GM18499 (cell line): ENCODE data around the gene POLR3K.
"Not testable (repeated sequence)": the region's sequence is repeated elsewhere in the genome, so short reads cannot be mapped to it uniquely, and the experiment has no call there.

Experiments used
- ATAC-seq: cut with Tn5 transposase; IDR thresholded peaks from one replicate; pipeline ENCODE4 v1.9.1; 2021; ENCODE audit warnings: moderate number of reproducible peaks; ENCODE audit not compliant: insufficient read depth, unreplicated experiment

POLR3K gene

DNA sequence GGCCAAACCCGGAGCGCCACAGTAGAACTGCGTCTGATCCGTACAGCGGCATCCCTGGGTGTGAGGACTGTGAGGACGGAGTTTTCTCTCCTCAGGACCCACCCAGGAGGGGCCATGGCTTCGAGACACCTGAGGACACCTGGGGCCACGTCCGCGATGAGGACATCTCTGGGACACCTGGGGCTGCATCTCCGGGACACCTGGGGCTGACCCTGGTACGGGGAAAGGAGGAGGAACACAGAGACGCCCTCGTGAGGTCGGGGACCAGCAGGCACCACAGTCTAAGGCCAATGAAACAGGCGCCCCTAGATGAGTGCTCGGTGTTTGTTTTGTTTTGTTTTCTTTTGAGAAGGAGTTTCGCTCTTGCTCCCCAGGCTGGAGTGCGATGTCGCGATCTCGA lies 29.3 kb downstream of the POLR3K start:
- ATAC-seq, result not testable (repeated sequence)

GRCh38 chr16:20886-21285 lies 32.5 kb downstream of the POLR3K start:
- ATAC-seq, result not testable (repeated sequence)

- ATAC-seq, result not testable (repeated sequence)
Observed at GRCh38 chr16:17062-17765, 36.2 kb downstream of the POLR3K start.

DNA sequence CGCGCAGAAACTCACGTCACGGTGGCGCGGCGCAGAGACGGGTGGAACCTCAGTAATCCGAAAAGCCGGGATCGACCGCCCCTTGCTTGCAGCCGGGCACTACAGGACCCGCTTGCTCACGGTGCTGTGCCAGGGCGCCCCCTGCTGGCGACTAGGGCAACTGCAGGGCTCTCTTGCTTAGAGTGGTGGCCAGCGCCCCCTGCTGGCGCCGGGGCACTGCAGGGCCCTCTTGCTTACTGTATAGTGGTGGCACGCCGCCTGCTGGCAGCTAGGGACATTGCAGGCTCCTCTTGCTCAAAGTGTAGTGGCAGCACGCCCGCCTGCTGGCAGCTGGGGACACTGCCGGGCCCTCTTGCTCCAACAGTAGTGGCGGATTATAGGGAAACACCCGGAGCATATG lies 42.6 kb downstream of the POLR3K start:
- not testable (repeated sequence) for ATAC-seq

DNA sequence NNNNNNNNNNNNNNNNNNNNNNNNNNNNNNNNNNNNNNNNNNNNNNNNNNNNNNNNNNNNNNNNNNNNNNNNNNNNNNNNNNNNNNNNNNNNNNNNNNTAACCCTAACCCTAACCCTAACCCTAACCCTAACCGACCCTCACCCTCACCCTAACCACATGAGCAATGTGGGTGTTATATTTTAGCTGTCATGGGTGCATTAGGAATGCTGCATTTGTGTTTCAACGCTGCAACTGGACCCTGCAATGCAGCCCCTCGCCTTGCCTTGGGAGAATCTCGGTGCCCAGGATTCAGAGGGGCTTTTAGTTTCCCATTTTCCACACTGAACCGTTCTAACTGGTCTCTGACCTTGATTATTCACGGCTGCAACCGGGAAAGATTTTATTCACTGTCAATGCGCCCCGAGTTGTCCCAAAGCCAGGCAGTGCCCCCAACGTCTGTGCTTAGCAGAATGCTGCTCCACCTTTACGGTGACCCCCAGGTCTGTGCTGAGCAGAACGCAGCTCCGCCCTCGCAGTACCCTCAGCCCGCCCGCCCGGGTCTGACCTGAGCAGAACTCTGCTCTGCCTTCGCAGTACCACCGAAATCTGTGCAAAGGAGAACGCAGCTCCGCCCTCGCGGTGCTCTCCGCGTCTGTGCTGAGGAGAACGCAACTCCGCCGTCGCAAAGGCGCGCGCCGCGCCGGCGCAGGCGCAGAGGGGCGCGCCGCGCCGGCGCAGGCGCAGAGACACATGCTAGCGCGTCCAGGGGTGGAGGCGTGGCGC lies 43.3 kb downstream of the POLR3K start:
- ATAC-seq, result no peak
